ENCODE results near the gene IDH2.

DNA sequence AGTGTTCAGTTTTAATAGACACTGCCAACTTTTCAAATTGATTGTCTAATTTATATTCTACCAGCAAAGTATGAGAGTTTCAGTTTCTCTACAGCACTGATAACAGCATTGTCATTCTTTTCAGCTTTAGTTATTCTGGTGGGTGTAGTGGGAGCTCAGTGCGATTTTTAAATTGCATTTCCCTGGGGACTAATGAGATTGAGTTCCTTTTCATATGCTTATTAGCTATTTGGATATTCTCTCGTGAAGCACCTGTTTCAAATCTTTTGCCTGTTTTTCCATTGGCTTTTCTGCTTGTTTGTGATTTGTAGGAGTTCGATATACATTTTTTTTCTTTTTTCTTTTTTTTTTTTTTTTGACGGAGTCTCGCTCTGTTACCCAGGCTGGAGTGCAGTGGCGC lies 18.8 kb upstream of the IDH2 start:
- no peak for TF ChIP-seq CTCF (CRISPR knock-in tag; IDR thresholded peaks at IDR 0.05)
- TF ChIP-seq ZMYM4 (CRISPR knock-in tag; IDR thresholded peaks at IDR 0.05), result no peak
- no peak for TF ChIP-seq MED1 (CRISPR knock-in tag; IDR thresholded peaks at IDR 0.05)
- TF ChIP-seq PRDM15 (CRISPR knock-in tag; IDR thresholded peaks at IDR 0.05), result no peak
- TF ChIP-seq ZFP36 (IDR thresholded peaks at IDR 0.05; ENCODE audit: borderline replicate concordance, low read depth, low read length, partially characterized antibody), result no peak
